Transverse colon (tissue), 4 donors: ENCODE results near the gene CAPN5.

Experiments
- POLR2A ChIP-seq: fragments of 450-650 bp; IDR thresholded peaks from one replicate; pipeline ENCODE4 v1.6.1; 2016; ENCODE audit warnings: antibody characterized with exemption, mild to moderate bottlenecking, moderate library complexity
- POLR2AphosphoS5 ChIP-seq, 3 donors: sonication (generic); formaldehyde crosslinking; IDR thresholded peaks; one replicate each; pipeline ENCODE4 v1.6.1; 2016; ENCODE audit warnings: antibody characterized with exemption in 3 of 3
- TF ChIP-seq, protein P1 (sequence below), 5 experiments: fragments of 200-600 bp in 3 of 5; fragments of 450-650 bp in 2 of 5; sonication (generic) in 3 of 5; IDR thresholded peaks; 1 replicate in 2 of 5; 2 replicates in 3 of 5; pipeline ENCODE4 v1.5.1; 2016 to 2017; ENCODE audit warnings: antibody characterized with exemption in 5 of 5, inconsistent platforms in 3 of 5, mild to moderate bottlenecking in 2 of 5, moderate library complexity in 1 of 5

DNA sequence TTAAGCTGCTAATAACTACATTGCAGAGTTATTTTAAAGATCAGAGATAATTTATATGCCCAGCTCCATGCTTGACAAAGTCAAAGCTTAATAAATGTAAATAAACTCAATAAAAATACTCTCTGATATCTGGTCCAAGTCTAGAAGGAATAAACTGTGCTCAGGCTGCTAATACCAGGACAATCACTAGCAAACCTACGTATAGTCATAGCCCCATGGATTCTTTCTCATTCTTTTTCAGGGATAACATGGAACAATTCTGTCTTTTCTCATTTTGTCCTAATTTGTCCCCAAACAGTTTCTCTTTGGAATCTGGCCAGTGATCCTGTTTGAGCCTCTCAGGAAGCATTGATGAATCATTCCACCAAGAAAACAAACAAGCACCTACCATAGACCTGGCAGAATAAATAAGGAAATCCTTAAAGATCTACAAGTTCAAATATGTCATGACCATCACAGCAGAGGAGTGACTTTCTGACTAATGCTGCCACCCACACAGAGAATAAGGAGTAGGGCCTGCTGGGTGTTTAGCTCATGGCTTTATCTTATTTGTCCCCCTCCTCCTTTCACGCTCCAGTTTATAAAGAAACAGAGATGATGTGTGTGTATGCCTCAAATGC, 46.7 kb upstream of the CAPN5 start:
- TF ChIP-seq POLR2A (no peak), POLR2AphosphoS5 (IDR thresholded peaks at IDR 0.05) (peak in 1 of 3 donors; percentile 13)
- TF ChIP-seq, protein P1, sequence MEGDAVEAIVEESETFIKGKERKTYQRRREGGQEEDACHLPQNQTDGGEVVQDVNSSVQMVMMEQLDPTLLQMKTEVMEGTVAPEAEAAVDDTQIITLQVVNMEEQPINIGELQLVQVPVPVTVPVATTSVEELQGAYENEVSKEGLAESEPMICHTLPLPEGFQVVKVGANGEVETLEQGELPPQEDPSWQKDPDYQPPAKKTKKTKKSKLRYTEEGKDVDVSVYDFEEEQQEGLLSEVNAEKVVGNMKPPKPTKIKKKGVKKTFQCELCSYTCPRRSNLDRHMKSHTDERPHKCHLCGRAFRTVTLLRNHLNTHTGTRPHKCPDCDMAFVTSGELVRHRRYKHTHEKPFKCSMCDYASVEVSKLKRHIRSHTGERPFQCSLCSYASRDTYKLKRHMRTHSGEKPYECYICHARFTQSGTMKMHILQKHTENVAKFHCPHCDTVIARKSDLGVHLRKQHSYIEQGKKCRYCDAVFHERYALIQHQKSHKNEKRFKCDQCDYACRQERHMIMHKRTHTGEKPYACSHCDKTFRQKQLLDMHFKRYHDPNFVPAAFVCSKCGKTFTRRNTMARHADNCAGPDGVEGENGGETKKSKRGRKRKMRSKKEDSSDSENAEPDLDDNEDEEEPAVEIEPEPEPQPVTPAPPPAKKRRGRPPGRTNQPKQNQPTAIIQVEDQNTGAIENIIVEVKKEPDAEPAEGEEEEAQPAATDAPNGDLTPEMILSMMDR (IDR thresholded peaks at IDR 0.05), result no peak
